ENCODE data around the gene C11orf68.
"Not testable (repeated sequence)": the region's sequence is repeated elsewhere in the genome, so short reads cannot be mapped to it uniquely, and the experiment has no call there.

The C11orf68 gene

GRCh38 chr11:65918211-65919140, at the start of gene C11orf68:
Gene C11orf68 (minus strand): TSS chr11:65919062. CDS start chr11:65919031, 31 bp downstream.
- no peak for DNase-seq (ENCODE audit: low read depth)

DNA sequence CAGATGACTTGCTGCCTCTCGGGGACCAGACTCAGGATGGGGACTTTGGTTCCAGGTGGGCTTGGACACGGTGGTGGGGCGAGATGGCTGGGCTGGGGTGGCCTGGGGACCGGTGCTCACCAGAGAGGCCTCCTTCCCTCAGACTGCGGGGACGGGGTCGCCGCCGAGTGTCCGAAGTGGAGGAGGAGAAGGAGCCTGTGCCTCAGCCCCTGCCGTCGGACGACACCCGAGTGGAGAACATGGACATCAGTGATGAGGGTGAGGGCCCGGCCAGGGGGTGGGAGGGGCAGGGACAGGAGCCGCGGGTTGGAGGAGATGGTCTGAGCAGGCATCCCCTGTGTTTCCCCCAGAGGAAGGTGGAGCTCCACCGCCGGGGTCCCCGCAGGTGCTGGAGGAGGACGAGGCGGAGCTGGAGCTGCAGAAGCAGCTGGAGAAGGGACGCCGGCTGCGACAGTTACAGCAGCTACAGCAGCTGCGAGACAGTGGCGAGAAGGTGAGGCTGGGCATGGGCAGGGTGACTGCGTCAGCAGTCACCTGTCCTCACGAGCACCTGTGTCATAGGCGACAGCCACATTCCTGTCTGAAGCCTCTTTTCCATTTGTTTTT, 48.6 kb upstream of the C11orf68 start:
- no peak for DNase-seq (ENCODE audit: low read depth)

DNA sequence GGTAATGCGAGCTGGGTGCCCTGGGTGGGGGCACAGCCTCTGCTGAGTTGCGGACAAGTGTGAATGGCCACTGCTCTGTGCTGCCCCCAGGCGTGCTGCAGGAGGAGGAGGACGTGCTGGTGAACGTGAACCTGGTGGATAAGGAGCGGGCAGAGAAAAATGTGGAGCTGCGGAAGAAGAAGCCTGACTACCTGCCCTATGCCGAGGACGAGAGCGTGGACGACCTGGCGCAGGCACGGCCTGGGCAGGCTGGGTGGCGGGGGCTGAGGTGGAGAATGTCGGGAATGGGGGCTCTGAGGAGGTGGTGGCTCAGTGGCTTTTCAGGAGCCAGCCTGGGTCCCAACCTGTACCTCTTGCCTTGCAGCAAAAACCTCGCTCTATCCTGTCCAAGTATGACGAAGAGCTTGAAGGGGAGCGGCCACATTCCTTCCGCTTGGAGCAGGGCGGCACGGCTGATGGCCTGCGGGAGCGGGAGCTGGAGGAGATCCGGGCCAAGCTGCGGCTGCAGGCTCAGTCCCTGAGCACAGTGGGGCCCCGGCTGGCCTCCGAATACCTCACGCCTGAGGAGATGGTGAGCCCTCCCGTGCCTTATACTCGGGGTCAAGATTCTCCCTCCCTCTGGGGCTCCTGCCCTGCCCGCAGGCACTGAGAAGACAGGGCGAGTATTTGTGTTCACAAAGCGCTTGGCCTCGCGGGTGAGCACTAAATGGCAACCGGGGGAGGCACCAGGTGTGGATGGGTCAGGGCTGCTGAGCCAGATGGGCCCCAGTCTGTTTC, 47.3 kb upstream of the C11orf68 start:
- DNase-seq (ENCODE audit: low read depth): no peak

GRCh38 chr11:65964906-65965305, 46.0 kb upstream of the C11orf68 start:
- DNase-seq (ENCODE audit: low read depth): no peak

- DNase-seq (ENCODE audit: low read depth): no peak
Observed at GRCh38 chr11:65962141-65962564, 43.3 kb upstream of the C11orf68 start.

GRCh38 chr11:65961267-65962140, 42.6 kb upstream of the C11orf68 start, which contains the start of gene SART1:
Gene SART1 (plus strand): TSS chr11:65961734. CDS start chr11:65961781, 47 bp downstream.
- peak; percentile 93 for DNase-seq (ENCODE audit: low read depth)

GRCh38 chr11:65960824-65961266, 42.0 kb upstream of the C11orf68 start:
- no peak for DNase-seq (ENCODE audit: low read depth)

GRCh38 chr11:65958774-65959420, 40.0 kb upstream of the C11orf68 start:
- no peak for DNase-seq (ENCODE audit: low read depth)

DNA sequence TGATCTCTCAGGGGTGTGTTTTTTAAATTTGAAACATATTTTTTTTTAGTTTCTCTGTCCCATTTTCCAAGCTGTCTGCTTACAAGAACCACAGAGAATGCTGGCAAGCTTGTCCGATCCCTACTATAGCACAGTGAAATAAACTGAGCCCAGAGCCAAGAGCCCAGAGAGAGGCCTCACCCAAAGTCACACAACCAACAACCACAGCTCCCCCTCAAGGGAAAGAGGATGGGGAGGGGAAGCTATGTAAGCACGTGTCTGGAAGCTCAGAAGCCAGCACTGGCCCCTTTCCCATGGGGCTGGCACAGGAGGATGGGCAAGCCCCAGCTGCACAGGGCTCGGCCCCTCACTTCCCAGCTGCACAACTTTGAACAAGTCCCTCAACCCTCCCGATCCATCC, 39.4 kb upstream of the C11orf68 start:
- DNase-seq (ENCODE audit: low read depth): no peak

DNA sequence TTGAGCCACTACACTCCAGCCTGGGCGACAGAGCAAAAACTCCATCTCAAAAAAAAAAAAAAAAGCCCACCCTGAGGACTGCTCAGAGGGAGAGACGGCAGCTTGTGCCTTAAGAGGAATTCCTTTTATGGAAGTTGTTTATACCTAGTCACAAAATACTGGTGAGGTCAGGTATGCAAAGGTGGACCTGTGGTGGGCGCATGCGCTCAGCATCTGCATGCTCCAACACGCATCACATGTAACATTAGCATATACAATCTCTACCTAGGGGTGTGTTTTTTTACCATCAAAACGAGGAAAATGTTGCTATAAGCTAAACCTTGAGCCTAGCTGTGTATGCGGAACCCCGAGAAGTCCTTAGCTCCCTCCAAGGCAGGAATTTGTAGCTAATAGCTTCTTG, 35.9 kb upstream of the C11orf68 start:
- DNase-seq (ENCODE audit: low read depth): no peak

DNA sequence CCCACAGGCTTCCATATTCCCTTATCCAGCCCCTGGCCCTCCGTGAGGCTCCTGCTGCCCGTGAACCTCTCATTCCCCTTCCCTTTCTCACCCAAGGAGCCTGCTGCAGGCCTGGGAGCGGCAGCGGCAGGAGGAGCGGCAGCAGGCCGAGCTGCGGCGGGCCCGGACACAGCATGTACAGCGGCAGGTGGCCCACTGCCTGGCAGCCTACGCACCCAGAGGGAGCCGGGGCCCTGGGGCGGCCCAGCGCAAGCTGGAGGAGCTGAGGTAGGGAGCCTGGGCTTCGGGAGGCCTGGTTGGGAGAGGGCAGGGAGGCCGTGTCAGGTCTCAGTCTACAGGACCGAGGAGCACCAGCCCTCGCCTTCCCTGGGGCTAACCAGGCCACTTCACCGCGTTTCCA, 34.6 kb upstream of the C11orf68 start:
- DNase-seq (ENCODE audit: low read depth): no peak

DNA sequence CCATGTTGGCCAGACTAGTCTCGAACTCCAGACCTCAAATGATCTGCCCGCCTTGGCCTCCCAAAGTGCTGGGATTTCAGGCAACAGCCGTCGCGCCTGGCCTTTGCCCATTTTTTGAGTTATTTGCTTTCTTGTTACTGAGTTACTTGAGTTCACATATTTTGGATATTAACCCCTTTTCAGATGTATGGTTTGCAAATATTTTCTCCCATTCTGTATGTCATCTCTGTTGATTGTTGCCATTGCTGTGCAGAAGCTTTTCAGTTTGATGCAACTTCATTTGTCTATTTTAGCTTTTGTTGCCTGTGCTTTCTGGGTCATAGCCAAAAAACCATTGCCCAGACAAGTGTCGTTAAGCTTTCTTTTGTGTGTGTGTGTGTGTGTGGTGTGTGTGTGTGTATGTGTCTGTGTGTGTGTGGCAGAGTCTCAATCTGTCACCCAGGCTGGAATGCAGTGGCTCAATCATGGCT, 33.2 kb upstream of the C11orf68 start:
- no peak for DNase-seq (ENCODE audit: low read depth)

- not testable (repeated sequence) for DNase-seq (ENCODE audit: low read depth)
Observed at GRCh38 chr11:65951641-65952040, 32.8 kb upstream of the C11orf68 start.

DNA sequence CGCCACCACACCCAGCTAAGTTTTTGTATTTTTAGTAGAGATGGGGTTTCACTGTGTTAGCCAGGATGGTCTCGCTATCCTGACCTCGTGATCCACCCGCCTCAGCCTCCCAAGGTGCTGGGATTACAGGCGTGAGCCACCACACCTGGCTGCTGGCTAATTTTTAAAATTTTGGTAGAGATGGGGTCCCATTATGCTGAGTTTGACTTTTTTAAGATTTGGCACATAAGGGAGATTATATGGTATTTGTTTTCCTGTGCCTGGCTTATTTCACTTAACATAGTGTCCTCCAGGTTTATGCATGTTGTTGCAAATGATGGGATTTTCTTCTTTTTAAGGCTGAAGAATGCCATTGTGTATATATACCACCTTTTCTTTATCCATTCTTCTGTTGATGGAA, 31.8 kb upstream of the C11orf68 start:
- DNase-seq (ENCODE audit: low read depth): not testable (repeated sequence)

DNA sequence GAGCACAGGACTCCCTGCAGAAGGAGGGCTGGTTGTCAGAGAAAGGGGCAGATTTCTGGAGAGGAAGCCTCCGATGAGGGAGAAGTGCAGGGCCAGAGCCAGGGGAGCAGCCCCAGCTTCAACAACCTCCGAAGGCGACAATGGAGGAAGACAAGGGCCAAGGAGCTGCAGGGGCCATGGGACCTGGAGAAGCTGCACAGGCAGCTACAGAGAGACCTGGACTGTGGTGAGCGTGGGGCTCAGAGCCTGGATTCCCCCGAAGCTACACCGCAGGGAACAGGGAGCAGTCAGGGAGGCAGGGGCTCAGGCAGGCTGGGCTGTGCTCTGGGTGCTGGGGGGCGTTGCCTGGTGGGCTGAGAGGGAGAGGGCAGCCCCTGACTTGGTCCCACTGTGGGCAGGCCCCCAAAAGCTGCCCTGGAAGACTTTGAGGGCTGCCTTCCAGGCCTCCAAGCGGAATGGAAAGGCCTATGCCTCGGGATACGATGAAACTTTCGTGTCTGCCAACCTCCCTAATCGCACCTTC, 28.8 kb upstream of the C11orf68 start:
- DNase-seq (ENCODE audit: low read depth): no peak

- DNase-seq (ENCODE audit: low read depth): no peak
Observed at GRCh38 chr11:65947133-65947532, 28.3 kb upstream of the C11orf68 start.

GRCh38 chr11:65946655-65947054, 27.8 kb upstream of the C11orf68 start:
- no peak for DNase-seq (ENCODE audit: low read depth)

DNA sequence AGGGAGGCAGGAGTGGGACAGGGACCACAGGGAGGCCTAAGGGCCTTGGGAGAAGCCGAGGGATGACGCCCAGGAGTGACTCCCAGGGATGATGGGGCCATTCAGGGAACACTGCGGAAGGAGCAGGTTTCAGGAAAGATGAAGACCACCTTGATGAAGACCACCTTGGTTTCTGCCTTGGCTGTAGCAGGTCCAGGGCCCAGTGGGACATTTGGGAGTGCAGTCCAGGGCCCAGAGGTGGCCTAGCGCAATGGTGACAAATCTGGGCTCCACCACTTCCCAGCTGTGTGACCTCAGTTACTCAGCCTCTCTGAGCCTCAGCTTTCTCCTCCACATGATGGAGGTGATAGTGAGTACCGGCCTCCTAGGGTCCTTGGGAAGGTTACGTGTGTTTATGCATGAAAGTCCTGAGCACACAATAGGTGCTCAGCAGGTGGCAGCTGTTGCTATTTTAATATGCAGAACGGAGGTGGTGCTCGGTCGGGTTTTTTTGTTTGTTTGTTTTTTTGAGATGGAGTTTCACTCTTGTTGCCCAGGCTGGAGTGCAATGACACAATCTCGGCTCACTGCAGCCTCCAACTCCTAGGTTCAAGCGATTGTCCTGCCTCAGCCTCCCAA, 27.2 kb upstream of the C11orf68 start:
- no peak for DNase-seq (ENCODE audit: low read depth)

- DNase-seq (ENCODE audit: low read depth): no peak
Observed at GRCh38 chr11:65945430-65945911, 26.6 kb upstream of the C11orf68 start, which contains the start of gene TSGA10IP. Gene TSGA10IP (plus strand): TSS chr11:65945480. CDS start chr11:65945676, 196 bp downstream.

DNA sequence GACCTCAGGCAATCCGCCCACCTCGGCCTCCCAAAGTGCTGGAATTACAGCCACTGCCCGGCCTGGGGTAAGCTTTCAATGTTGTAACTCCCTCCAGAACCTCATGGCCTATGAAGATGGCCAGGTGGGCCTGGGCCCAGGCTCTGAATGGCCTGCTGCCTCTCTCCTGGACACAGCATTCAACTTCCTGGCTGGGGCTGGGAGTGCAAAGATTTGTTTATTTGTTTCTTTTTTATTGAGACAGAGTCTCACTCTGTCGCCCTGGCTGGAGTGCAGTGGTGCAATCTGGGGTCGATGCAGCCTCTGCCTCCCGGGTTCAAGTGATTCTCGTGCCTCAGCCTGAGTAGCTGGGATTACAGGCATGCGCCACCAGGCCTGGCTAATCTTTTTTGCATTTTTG, 25.9 kb upstream of the C11orf68 start:
- DNase-seq (ENCODE audit: low read depth): no peak

All from stimulated activated CD8-positive, alpha-beta memory T cell treated with anti-CD3 and anti-CD28 coated beads, Interleukin-7, amount 100 ng/mL, for 24 hours (primary cell).